Right ventricle myocardium inferior (tissue), 1 donor: ENCODE results near the gene TM6SF1. TPM values are rescaled to one million over a fixed set of nuclear protein-coding genes. Genes with fewer than 3 reads are reported as not detected.
"Not testable (repeated sequence)": the region's sequence is repeated elsewhere in the genome, so short reads cannot be mapped to it uniquely, and the experiment has no call there.

Experiments
- ATAC-seq: fragments of 200-7000 bp; cut with Tn5 transposase; one replicate; pipeline ENCODE4 v1.9.1; 2020; ENCODE audit warnings: mild to moderate bottlenecking, moderate library complexity
- DNase-seq: peaks from one replicate; pipeline ENCODE4 v3.0.0; 2021; ENCODE audit errors: missing footprints
- intact Hi-C: fragments of 100-400 bp; cut with DNase I; formaldehyde crosslinking; loops from one replicate; pipeline ENCODE4 v1.11.0; 2022
- total RNA-seq: library from RNA; stranded (reverse); fragmentation: NEBNext Ultra II Directional; extraction: Animal tissue kit (Norgen Biotek cat#: 25700); gene quantifications from one replicate; pipeline ENCODE4 v1.2.1, GENCODE V29; 2021
- donor health status: DM: no; HTN: yes; CAD: no; lungs with severe emphysema.

TM6SF1 gene
- total RNA-seq, 1 donor from 2014 or later, result 5.0 TPM

GRCh38 chr15:83112233-83112955 is 4.9 kb downstream of the TM6SF1 start:
- intact Hi-C loops, result no loop called here
- DNase-seq (no peak), ATAC-seq (no peak)

GRCh38 chr15:83112956-83113299 is 5.5 kb downstream of the TM6SF1 start:
- DNase-seq (no peak), ATAC-seq (no peak)
- intact Hi-C loops, result no loop called here

GRCh38 chr15:83113881-83114674 is 6.6 kb downstream of the TM6SF1 start:
- ATAC-seq (no peak), DNase-seq (no peak)
- intact Hi-C loops, result no loop called here

- DNase-seq (no peak), ATAC-seq (no peak)
- intact Hi-C loops, result no loop called here
Measured at GRCh38 chr15:83114856-83115255, 7.4 kb downstream of the TM6SF1 start.

GRCh38 chr15:83115410-83115809 is 8.0 kb downstream of the TM6SF1 start:
- intact Hi-C loops, result no loop called here
- ATAC-seq (no peak), DNase-seq (no peak)

GRCh38 chr15:83115831-83116565 is 8.6 kb downstream of the TM6SF1 start:
- ATAC-seq, result no peak
- DNase-seq, result no peak
- intact Hi-C loops, result no loop called here

GRCh38 chr15:83118291-83118827 is 10.9 kb downstream of the TM6SF1 start:
- intact Hi-C loops, result no loop called here
- DNase-seq (no peak), ATAC-seq (no peak)

GRCh38 chr15:83118968-83119367 is 11.5 kb downstream of the TM6SF1 start:
- DNase-seq, result no peak
- intact Hi-C loops, result no loop called here
- no peak for ATAC-seq

- no peak for ATAC-seq
- no peak for DNase-seq
- intact Hi-C loops, result no loop called here
Measured at GRCh38 chr15:83119968-83120581, 12.6 kb downstream of the TM6SF1 start.

GRCh38 chr15:83123529-83123928 is 16.1 kb downstream of the TM6SF1 start:
- DNase-seq (no peak), ATAC-seq (no peak)
- intact Hi-C loops, result no loop called here

GRCh38 chr15:83127547-83128150 is 20.2 kb downstream of the TM6SF1 start:
- no peak for ATAC-seq
- intact Hi-C loops, result no loop called here
- DNase-seq, result no peak

GRCh38 chr15:83129791-83130190 is 22.3 kb downstream of the TM6SF1 start:
- intact Hi-C loops, result no loop called here
- no peak for ATAC-seq
- no peak for DNase-seq

GRCh38 chr15:83132861-83133523 is 25.5 kb downstream of the TM6SF1 start:
- intact Hi-C loops, result no loop called here
- ATAC-seq (no peak), DNase-seq (no peak)

GRCh38 chr15:83142151-83142550 is 34.7 kb downstream of the TM6SF1 start:
- DNase-seq, ATAC-seq: not testable (repeated sequence)
- intact Hi-C loops, result loop anchor here (10.0 kb wide), 1 partner anchor 587 kb away; no protein-coding TSS in a partner anchor

- DNase-seq (no peak), ATAC-seq (no peak)
- intact Hi-C loops, result loop anchor here (10.0 kb wide), 1 partner anchor 590 kb away; no protein-coding TSS in a partner anchor
Measured at GRCh38 chr15:83144771-83145170, 37.3 kb downstream of the TM6SF1 start.

- no peak for ATAC-seq
- no peak for DNase-seq
- intact Hi-C loops, result no loop called here
Measured at GRCh38 chr15:83153288-83153687, 45.8 kb downstream of the TM6SF1 start.

GRCh38 chr15:83155942-83156341 is 48.5 kb downstream of the TM6SF1 start:
- intact Hi-C loops, result no loop called here
- no peak for DNase-seq
- ATAC-seq, result no peak

- intact Hi-C loops, result no loop called here
- ATAC-seq, result no peak
- DNase-seq, result no peak
Measured at GRCh38 chr15:83158393-83158792, 50.9 kb downstream of the TM6SF1 start.
